Ovary (tissue), 3 donors: ENCODE measurements around the gene PRSS27.

Source experiments
- CTCF ChIP-seq, 3 donors: fragments of 450-650 bp in 2 of 3; fragments of 200-600 bp in 1 of 3; IDR thresholded peaks; one replicate each; pipeline versions ENCODE4 v1.5.1 to v1.8.0; 2016 to 2022; ENCODE audit warnings: antibody characterized with exemption in 3 of 3, mild to moderate bottlenecking in 1 of 3
- EP300 ChIP-seq: sonication (generic); formaldehyde crosslinking; IDR thresholded peaks from one replicate; pipeline ENCODE4 v1.6.1; 2017; ENCODE audit warnings: antibody characterized with exemption
- donor health status: DM: no; HTN: no; CAD: no.

DNA sequence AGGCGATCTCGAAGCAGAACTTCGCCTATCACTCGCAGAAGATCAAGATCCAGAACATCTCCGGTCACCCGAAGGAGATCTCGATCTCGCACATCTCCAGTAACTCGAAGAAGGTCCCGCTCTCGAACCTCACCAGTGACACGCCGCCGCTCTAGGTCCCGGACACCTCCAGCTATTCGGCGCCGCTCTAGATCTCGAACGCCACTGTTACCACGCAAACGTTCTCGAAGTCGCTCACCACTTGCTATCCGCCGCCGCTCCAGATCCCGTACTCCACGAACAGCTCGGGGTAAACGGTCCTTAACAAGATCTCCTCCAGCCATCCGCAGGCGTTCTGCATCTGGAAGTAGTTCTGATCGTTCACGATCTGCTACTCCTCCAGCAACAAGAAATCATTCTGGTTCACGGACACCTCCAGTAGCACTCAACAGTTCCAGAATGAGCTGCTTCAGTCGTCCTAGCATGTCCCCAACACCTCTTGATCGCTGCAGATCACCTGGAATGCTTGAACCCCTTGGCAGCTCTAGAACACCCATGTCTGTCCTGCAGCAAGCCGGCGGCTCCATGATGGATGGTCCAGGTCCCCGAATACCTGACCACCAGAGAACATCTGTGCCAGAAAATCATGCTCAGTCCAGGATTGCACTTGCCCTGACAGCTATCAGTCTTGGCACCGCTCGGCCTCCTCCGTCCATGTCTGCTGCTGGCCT lies 46.6 kb upstream of the PRSS27 start:
- TF ChIP-seq CTCF (IDR thresholded peaks at IDR 0.05) (no peak), EP300 (no peak)
